Activated CD8-positive, alpha-beta T cell treated with anti-CD3 and anti-CD28 coated beads for 36 hours (primary cell): Measurements from ENCODE around the gene EDC4. TPM values are rescaled to one million over a fixed set of nuclear protein-coding genes. Genes with fewer than 3 reads are reported as not detected.

Experiments used
- ATAC-seq: fragments of 200-7000 bp; cut with Tn5 transposase; one replicate; pipeline ENCODE4 v1.10.0; 2021; ENCODE audit warnings: mild to moderate bottlenecking, moderate library complexity
- CTCF ChIA-PET: fragments of 350-600 bp; sonication (Branson Sonifier 250); formaldehyde crosslinking; loops from one replicate; lab custom pipeline; 2021; ENCODE audit warnings: antibody characterized with exemption; lab: Charles Lee
- POLR2A ChIA-PET: fragments of 350-600 bp; sonication (Branson Sonifier 250); formaldehyde crosslinking; loops from one replicate; lab custom pipeline; 2021; ENCODE audit warnings: antibody characterized with exemption; lab: Charles Lee
- DNase-seq: peaks from one replicate; pipeline ENCODE4 v3.0.0-alpha.2; 2020
- H3K27ac Mint-ChIP-seq: one replicate; pipeline ENCODE4 v1.8.0; 2021; ENCODE audit warnings: mild to moderate bottlenecking, mixed read lengths
- H3K27me3 Mint-ChIP-seq: one replicate; pipeline ENCODE4 v1.8.0; 2021; ENCODE audit warnings: mixed read lengths
- H3K36me3 Mint-ChIP-seq: one replicate; pipeline ENCODE4 v1.8.0; 2021; ENCODE audit warnings: low read depth, mixed read lengths
- H3K4me1 Mint-ChIP-seq: one replicate; pipeline ENCODE4 v1.8.0; 2021; ENCODE audit warnings: low read depth, mixed read lengths
- H3K4me3 Mint-ChIP-seq: one replicate; pipeline ENCODE4 v1.8.0; 2021; ENCODE audit warnings: mild to moderate bottlenecking, moderate library complexity, mixed read lengths
- H3K9me3 Mint-ChIP-seq: one replicate; pipeline ENCODE4 v1.8.0; 2021; ENCODE audit warnings: mixed read lengths
- CTCF ChIP-seq: fragments of 200-600 bp; IDR thresholded peaks from one replicate; pipeline ENCODE4 v1.8.0; 2022; ENCODE audit warnings: antibody characterized with exemption, mild to moderate bottlenecking
- intact Hi-C: fragments of 100-400 bp; cut with micrococcal nuclease; formaldehyde crosslinking; loops from one replicate; pipeline ENCODE4 v1.10.0; 2022
- total RNA-seq, 2 experiments: library from RNA; stranded (reverse); gene quantifications; one replicate each; pipeline ENCODE4 v1.2.3, GENCODE V29; 2021

EDC4 gene
- total RNA-seq, 2 experiments from 2014 or later: 78.7 to 90.9 TPM

DNA sequence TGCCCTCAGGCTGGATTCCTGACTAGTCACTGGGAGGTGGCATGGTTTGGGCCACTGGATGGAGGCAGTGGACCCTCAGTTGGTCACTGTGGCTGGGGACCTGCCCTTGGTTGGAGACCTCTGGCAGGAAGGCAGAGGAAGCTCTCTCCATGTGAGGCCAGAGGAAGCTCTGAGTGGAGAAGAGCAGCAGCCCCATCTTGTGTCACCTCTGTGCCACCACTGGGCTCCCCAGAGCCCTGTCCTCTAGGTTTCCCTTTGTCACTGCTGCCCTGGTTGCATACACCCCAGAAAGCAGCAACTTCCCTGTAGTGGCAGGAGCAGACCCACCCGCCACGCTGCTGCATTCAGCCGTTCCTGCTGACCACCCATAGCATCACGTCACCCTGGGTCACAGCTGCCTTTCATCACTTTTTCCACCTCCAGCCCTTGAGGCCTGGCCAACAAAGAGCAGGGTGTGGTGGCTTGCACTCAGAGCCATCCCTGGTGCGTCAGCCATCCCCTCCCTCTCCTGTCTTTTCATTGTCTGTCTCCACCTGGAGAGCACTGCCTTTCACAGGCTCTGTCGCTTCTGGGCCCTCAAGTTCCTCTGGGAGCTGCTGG lies 46.9 kb downstream of the EDC4 start:
- Mint-ChIP-seq H3K36me3 (peaks cover 2% of the 10 kb centered on the region), H3K4me1 (peaks cover 30% of the 10 kb centered on the region), H3K9me3 (no peaks in the 10 kb centered on the region), H3K27me3 (no peaks in the 10 kb centered on the region), H3K27ac (no peak overlapping the region), H3K4me3 (no peak overlapping the region)
- DNase-seq (no peak), ATAC-seq (no peak)
- no peak for TF ChIP-seq CTCF
- ChIA-PET POLR2A (interaction anchor here (1.0 to 1.4 kb wide), 3 partner anchors 15 to 26 kb away, joined by 3 to 4 read pairs (median 3); no protein-coding TSS in a partner anchor), CTCF (interaction anchor here (0.7 to 2.1 kb wide), 8 partner anchors 9 to 145 kb away, joined by 3 to 18 read pairs (median 4); no protein-coding TSS in a partner anchor)
- intact Hi-C loops: no loop called here

GRCh38 chr16:67922221-67922620 lies 49.4 kb downstream of the EDC4 start:
- intact Hi-C loops: no loop called here
- no peak for DNase-seq
- ChIA-PET POLR2A (interaction anchor here (1.2 to 1.5 kb wide), 3 partner anchors 9 to 47 kb away, joined by 4 to 6 read pairs (median 4); partner anchors contain the start of genes CTRL and PSMB10), CTCF (interaction anchor here (1.0 to 7.8 kb wide), 4 partner anchors 11 to 106 kb away, joined by 3 to 81 read pairs (median 8); partner anchors contain the start of gene NRN1L)
- peaks cover 26% of the 10 kb centered on the region for H3K4me1 Mint-ChIP-seq
- no peak overlapping the region for H3K4me3 Mint-ChIP-seq
- peak overlapping the region; percentile 85 for H3K27ac Mint-ChIP-seq
- H3K9me3 Mint-ChIP-seq: no peaks in the 10 kb centered on the region
- no peaks in the 10 kb centered on the region for H3K27me3 Mint-ChIP-seq
- TF ChIP-seq CTCF: no peak
- no peaks in the 10 kb centered on the region for H3K36me3 Mint-ChIP-seq
- no peak for ATAC-seq

DNA sequence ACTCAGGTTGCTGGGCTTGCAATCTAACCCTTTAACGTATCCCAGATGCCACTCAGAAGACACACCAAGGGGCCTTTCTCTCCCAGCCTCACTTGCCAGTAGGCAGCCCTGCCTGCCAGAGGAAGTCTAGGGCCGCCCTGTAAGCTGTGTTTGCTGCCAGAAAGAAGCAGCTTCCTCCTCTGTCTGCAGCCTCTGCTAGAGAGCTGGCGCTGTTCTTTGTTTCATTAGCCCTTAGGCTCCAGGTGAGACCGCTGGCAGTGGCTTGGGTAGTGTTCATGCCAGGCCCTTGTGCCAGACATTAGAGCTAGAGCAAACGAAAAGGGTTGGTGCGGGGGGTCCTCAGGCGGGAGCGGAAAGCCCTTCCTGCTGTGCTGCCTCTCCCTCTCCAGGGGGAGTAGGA lies 49.9 kb downstream of the EDC4 start:
- ATAC-seq: no peak
- no peak for DNase-seq
- H3K9me3 Mint-ChIP-seq: no peaks in the 10 kb centered on the region
- no peaks in the 10 kb centered on the region for H3K36me3 Mint-ChIP-seq
- no peak overlapping the region for H3K4me3 Mint-ChIP-seq
- intact Hi-C loops: no loop called here
- POLR2A ChIA-PET: interaction anchor here (0.6 to 1.5 kb wide), 4 partner anchors 9 to 48 kb away, joined by 3 to 6 read pairs (median 4); partner anchors contain the start of genes CTRL and PSMB10
- H3K27ac Mint-ChIP-seq: peak overlapping the region; percentile 85
- no peaks in the 10 kb centered on the region for H3K27me3 Mint-ChIP-seq
- no peak for TF ChIP-seq CTCF
- CTCF ChIA-PET: interaction anchor here (1.0 to 7.8 kb wide), 4 partner anchors 10 to 106 kb away, joined by 3 to 81 read pairs (median 8); partner anchors contain the start of gene NRN1L
- peaks cover 21% of the 10 kb centered on the region for H3K4me1 Mint-ChIP-seq

DNA sequence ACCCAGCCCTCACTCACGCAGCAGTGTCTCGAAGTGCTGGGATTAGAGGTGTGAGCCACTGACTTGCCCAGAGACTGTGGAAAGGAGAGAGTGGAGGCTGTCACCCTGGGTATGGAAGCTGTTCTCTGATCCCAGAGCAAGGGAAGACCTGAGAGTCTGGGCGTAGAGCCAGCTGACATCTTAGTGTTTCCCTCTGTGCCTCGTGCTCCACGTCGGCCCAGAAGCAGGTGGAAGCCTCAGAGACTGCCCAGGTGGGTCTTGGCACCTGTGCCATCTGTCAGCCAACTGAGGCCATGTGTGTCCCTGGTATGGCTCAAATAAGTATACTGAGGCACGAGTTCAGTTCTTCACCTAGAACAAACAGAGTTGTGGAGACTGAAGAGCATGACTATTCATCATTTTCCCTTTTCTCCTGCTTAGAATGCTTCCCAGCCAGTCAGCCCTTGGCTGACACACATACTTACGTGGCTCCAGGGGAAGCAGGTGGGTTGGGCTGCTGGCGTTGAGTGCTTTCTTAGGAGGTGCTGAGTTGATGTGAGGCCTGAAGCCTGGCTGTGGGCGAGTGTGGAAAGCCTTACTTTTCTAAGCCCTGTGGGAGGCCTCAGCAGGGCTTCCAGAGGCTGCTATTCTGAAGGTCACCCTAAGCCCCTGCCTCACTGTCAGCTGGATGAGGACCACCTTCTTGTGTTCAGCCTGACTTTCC lies 50.7 kb downstream of the EDC4 start:
- ATAC-seq (no peak), DNase-seq (no peak)
- no peak for TF ChIP-seq CTCF
- intact Hi-C loops: no loop called here
- POLR2A ChIA-PET: interaction anchor here (1.3 to 1.5 kb wide), 2 partner anchors 13 to 38 kb away, joined by 3 to 4 read pairs; partner anchors contain the start of gene PSMB10
- Mint-ChIP-seq H3K27me3 (no peaks in the 10 kb centered on the region), H3K9me3 (no peaks in the 10 kb centered on the region), H3K27ac (peak overlapping the region; percentile 14), H3K4me1 (peaks cover 14% of the 10 kb centered on the region), H3K4me3 (no peak overlapping the region), H3K36me3 (peaks cover 2% of the 10 kb centered on the region)
- CTCF ChIA-PET: interaction anchor here (2.7 to 7.8 kb wide), 2 partner anchors 40 to 107 kb away, joined by 12 to 81 read pairs; partner anchors contain the start of gene NRN1L
